Activated T-cell treated with anti-CD3 and anti-CD28 coated beads for 48 hours (primary cell): ENCODE data around the gene CATSPER2.
"Not testable (repeated sequence)": the region's sequence is repeated elsewhere in the genome, so short reads cannot be mapped to it uniquely, and the experiment has no call there.

Experiments
- DNase-seq: peaks from one replicate; pipeline ENCODE4 v3.0.0-alpha.2; 2020; ENCODE audit warnings: low read depth

CATSPER2 gene

DNA sequence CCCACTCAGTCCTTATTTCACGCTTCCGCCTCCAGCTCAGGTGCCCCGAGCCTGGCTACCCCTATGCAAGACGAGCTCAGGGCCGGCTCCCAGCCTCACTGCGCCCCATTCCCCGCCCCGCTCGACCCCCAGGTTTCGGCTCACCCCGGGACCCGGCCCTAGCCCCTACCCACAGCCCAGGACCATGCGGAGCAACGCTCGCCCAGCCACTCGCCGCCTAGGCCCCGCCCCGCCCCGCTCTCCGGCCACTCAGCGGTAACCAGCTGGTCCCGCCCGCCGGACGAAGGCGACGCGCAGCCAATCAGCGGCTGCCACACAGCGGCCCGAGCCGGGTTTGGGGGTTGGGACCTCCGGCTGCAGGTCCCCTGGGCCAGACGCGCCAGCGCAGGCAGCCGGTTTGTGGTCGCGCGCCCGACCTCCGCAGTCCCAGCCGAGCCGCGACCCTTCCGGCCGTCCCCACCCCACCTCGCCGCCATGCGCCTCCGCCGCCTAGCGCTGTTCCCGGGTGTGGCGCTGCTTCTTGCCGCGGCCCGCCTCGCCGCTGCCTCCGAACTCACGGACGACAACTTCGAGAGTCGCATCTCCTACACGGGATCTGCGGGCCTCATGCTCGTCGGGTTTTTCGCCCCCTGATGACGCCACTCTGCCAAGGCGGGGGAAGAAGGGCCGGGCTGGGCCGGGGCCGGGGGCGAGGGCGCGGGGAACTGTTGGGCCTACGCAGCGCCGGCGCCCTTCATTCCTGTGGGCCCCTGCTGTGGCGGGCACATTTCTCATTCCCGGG is at the start of gene CATSPER2:
Gene CATSPER2, minus strand, starts transcription at position 196 of the 781 bp plus-strand sequence. CDS start 783 bp downstream, outside the sequence.
- DNase-seq: no peak

- DNase-seq: not testable (repeated sequence)
Observed at GRCh38 chr15:43693148-43694022, 44.7 kb upstream of the CATSPER2 start, which contains the start of gene CKMT1A. Gene CKMT1A, plus strand, starts transcription at chr15:43693859. Its CDS starts 192 bp downstream, at chr15:43694051.

DNA sequence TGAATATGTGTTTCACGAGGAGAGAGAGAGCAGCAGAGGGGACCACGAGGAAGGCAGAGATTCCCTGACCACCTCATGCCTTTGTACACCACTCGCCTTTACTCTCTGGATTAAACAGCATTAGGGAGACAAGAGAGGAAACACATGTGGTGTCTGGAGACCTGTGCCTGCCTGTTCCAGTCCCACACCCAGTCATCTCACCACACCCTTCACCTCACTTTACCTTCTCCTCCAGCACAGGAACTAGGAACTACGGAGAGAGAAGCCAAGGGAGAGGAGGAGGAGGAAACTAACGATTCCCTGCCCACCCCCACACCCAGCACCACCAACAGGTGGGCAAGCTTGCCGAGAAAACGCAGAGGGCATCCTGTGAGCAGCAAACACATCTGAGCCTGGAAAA is 44.0 kb upstream of the CATSPER2 start:
- not testable (repeated sequence) for DNase-seq

DNA sequence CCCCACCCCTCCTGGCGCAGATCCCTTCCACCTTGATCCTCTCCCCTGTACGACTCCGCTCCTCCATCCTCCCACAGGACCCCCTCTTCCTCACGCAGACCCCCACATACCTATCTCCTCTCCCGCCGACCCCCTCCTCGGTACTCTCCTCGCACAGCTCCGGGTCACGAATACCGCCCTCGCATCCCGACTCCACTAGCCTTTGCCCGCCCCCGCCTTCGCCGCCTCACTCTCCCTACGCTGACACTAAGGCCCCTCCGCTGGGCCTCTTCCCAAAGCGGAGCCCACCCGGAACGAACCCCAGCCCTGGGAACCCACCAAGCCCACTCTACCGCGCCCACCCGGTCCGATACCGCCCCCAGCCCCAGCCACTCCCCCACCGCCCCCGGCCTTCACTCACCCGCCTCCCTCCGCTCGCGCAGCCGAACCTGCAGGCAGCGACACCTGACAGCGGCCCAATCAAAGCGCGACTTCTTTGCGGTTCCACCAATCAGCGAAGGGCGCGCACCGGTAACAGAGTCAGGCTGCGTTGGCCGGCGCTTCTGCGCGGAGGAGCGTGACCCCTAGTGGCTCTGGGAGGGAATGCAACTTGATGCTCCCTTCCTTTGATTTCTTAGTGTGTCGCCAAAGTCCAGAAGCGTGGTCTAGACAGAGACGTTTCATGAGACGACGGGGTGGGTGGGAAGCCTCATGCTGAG is 41.1 kb upstream of the CATSPER2 start:
- DNase-seq: not testable (repeated sequence)

DNA sequence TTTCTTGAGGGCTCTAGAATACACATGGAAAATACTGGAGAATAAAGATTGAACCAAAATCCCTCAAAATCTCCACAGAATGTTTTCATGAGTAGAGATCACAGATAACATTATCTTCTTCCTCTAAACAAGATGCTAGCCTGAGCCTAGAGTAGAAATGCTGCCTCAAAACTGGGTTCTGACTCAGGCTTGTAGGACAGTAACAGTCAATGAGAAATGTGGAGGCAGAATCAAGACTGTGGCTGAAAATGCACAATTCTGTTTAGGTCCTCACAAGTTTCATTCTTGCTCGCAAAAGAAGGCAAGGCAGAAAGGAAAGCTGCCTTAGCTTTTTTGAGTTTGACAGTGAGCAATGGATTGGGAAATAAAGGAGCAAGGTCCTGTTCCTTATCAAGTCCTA is 25.5 kb upstream of the CATSPER2 start:
- DNase-seq: not testable (repeated sequence)

GRCh38 chr15:43666177-43666576 is 17.5 kb upstream of the CATSPER2 start:
- DNase-seq: not testable (repeated sequence)

GRCh38 chr15:43663333-43663732 is 14.7 kb upstream of the CATSPER2 start:
- DNase-seq: not testable (repeated sequence)

DNA sequence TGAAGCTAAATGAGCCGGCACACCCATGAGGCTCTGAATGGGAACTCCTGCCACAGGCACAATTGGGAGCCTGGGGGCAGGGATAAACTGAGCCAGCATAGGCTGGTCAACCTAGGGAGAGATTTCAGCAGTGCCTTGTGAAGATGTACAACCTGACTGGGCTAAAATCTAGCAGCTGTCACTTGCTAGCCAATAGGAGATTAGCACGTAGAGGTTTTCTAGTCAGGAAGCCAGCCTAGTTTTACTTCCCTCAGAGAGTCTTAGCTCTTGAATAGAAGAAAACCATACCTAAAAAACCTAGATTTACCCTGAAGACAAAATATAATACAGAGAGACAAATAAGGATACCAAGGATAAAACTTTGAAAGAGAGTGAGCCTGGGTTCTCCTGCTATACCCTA is 13.6 kb upstream of the CATSPER2 start:
- not testable (repeated sequence) for DNase-seq

GRCh38 chr15:43659727-43660126 is 11.1 kb upstream of the CATSPER2 start:
- not testable (repeated sequence) for DNase-seq

- not testable (repeated sequence) for DNase-seq
Observed at GRCh38 chr15:43649430-43649926, 834 bp upstream of the CATSPER2 start.

GRCh38 chr15:43638464-43639204 is 10.0 kb downstream of the CATSPER2 start:
- DNase-seq: not testable (repeated sequence)

- not testable (repeated sequence) for DNase-seq
Observed at GRCh38 chr15:43626937-43627336, 21.7 kb downstream of the CATSPER2 start.

- no peak for DNase-seq
Observed at GRCh38 chr15:43625106-43625505, 23.5 kb downstream of the CATSPER2 start.

DNA sequence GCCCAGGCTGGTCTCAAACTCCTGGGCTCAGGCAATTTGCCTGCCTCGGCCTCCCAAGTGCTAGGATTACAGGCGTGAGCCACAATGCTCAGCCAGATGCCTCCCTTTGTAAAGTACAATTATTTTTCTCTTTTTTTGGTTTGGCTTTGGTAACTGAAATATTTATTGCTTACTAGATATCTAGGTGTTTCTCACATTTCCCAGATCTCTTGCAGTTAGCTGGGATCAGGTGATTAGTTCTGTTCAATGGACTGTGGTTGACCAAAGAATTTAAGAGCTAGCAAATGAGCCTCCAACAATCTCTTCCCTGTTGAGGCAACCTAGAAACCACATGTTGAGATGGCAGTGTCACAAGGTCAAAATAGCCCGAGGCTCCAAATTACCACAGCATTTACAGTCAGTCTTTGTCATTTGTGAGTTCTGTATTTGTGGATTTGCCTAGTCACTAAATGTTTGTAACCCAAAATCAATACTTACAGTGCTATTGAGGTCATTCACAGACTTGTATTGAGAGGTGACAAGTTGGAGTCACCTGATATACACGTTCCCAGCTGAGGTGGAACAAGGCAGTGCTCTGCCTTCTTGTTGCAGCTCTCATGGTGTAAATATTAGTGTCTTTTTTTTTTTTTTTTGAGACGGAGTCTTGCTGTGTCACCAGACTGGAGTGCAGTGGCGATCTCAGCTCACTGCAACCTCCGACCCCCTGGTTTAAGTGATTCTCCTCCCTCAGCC is 26.4 kb downstream of the CATSPER2 start:
- DNase-seq: not testable (repeated sequence)

GRCh38 chr15:43618700-43619099 is 29.9 kb downstream of the CATSPER2 start, which contains the start of gene STRC:
Gene STRC, minus strand, starts transcription at chr15:43618800. Its CDS starts 78 bp downstream, at chr15:43618722.
- DNase-seq: not testable (repeated sequence)

- not testable (repeated sequence) for DNase-seq
Observed at GRCh38 chr15:43617750-43618149, 30.9 kb downstream of the CATSPER2 start.

- not testable (repeated sequence) for DNase-seq
Observed at GRCh38 chr15:43602233-43602632, 46.4 kb downstream of the CATSPER2 start.

DNA sequence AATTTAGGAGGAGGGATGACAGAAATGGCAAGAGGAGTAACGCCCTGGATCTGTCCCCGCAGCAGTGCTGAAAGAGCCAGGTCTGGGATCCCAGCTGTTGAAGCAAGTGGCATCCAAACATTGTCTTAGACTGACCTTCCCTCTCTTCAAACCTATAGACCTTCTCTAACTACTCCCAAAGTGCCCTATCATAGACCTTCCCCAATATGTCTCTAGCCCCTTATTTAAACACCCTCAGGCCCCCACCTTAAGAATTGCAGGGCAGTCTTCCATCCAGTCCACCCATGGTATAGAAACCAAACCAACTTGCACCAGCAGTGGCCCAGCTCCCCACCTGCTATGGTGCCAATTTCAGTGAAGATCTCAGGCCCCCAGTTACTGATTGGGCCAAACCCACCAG is 48.4 kb downstream of the CATSPER2 start:
- not testable (repeated sequence) for DNase-seq

DNA sequence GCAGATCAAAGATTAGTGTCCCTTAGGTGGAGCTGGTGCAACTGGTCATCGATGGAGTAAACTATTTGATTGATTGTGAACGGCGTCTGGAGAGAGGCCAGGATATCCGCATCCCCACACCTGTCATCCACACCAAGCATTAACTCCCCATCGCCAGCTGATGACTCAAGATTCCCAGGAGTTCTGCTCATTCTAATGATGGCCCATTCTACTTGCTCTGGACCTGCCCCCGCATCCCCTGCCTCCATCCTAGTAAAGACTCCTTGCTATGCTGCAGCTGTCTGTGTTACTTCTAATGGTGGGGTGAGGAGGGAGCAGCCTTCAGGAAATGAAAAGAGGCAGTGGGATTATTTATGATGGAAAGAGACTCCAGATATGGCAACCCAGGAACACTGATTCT is 49.5 kb downstream of the CATSPER2 start:
- DNase-seq: not testable (repeated sequence)
